HG03025 (cell line): ENCODE measurements around the gene EXOSC10.
"Not testable (repeated sequence)": the region's sequence is repeated elsewhere in the genome, so short reads cannot be mapped to it uniquely, and the experiment has no call there.

Experiments
- ATAC-seq: cut with Tn5 transposase; IDR thresholded peaks from one replicate; pipeline ENCODE4 v1.9.1; 2021; ENCODE audit warnings: mild to moderate bottlenecking, moderate library complexity; ENCODE audit not compliant: unreplicated experiment, low FRiP score

EXOSC10 gene

DNA sequence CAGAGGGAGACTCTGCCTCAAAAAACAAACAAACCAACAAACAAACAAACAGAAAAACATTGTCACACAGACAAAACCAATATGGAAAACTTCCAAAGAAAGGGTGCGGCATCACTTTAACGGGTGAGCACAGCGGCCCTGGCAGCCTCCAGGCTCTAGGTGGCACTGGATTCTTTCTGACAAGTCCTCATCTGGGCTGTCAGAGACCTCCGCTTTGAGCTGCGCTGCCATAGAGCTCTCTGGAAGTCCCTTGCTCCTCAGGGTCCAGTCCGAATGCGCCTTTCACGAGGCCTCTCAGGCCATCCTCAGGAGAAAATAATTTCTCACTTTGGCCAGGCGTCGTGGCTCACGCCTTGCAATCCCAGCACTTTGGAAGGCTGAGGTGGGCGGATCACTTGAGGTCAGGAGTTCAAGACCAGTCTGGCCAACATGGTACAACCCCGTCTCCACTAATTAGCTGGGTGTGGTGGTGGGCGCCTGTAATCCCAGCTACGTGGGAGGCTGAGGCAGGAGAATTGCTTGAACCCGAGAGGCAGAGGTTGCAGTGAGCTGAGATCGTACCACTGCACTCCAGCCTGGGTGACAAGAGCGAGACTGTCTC is 35.6 kb downstream of the EXOSC10 start:
- ATAC-seq: not testable (repeated sequence)

DNA sequence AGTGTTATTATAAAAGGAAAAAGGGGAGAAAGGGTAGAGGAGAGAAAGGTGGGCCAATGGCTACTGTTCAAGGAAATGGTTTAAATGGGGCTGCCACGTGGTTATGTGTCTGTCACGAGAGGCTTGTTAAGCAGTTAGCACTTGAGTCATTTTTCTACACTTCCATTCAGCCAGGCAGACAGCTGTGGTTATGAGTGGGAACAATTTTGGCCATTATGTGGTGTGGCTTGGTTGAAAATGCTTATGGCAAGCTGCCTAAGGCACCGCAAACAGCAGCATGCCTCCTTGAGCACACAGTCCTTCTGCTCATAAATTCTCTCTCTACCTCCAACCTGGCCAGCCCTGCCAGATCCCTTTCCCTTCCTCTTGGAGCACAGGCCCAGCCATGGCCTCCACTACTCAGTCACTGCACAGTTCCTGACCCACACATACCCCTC is 36.7 kb downstream of the EXOSC10 start:
- ATAC-seq: no peak

DNA sequence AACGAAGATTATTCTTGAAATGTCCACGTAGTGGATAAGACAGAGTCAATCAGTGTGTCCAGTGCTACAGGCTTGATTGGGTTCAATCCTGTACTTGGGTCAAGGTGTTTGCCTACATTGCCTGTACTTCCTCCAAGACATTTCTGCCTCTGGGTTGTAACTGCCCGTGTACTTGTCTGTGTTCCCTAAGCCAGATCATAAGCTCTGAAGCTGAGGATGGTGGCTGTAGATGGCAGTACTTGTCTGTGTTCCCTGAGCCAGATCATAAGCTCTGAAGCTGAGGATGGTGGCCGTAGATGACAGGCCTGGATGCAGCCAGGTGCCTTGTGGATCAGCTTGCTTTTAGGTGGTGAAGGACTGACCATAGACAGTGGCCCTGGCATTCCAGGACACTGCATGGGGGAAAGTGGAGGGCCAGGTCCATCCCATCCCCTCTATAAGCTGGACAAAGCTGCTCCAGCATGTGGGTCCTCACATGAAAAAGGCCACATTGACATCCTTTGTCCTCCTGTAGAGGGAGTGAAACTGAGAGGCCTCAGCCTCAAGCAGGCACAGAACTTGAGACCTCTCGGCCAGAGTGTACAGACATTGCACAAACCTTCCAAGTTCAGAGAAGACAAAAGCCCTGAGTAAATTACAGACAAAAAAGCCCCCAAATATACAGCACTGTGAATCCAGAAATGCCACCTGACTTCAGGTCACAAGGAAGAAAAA is 37.9 kb downstream of the EXOSC10 start:
- ATAC-seq: no peak

DNA sequence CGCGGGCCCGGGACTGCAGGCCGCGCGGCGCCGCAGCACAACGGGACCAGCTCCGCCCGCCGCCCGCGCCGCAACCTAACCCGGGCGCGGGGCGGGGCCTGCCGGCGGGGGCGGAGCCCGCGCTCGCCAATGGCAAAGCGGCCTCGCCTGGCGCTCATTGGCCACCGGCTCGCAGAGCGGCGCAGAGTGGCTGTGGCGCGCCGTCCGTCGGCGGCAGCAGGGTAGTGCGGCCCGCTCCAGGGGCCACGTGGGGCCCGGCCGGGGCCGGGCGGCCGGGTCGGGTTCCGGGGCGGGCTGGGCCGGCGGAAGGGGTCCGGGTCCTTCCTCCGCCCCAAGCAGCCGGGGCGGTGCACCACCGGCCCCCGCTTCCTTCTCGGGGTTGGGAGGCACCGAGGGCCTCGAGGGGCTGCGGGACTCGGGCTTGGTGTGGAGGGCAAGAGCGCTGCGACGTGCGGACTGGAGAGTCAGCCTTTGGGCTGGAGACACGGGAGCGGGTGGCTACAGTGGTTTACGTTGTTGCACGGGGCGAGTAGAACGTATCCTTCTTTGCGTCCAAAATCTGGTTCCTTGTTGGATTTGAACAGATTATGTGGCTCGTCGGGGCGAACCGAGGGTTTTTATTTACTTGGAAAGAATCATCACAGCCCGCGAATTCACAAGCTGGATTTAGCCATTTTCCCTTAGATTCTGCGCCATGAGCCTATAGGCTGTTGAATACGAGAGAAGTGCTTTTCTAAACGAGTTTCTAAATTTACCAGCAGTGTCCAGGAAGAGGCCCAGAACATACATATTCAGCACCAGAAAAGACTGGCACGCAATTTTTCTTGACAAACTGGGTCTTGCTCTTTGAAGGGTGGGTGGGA is 39.5 kb downstream of the EXOSC10 start, which contains the start of gene SRM:
Gene SRM, minus strand, starts transcription at position 51 of the 863 bp plus-strand sequence. CDS start 75 bp downstream, outside the sequence.
- ATAC-seq: peak; percentile 60

DNA sequence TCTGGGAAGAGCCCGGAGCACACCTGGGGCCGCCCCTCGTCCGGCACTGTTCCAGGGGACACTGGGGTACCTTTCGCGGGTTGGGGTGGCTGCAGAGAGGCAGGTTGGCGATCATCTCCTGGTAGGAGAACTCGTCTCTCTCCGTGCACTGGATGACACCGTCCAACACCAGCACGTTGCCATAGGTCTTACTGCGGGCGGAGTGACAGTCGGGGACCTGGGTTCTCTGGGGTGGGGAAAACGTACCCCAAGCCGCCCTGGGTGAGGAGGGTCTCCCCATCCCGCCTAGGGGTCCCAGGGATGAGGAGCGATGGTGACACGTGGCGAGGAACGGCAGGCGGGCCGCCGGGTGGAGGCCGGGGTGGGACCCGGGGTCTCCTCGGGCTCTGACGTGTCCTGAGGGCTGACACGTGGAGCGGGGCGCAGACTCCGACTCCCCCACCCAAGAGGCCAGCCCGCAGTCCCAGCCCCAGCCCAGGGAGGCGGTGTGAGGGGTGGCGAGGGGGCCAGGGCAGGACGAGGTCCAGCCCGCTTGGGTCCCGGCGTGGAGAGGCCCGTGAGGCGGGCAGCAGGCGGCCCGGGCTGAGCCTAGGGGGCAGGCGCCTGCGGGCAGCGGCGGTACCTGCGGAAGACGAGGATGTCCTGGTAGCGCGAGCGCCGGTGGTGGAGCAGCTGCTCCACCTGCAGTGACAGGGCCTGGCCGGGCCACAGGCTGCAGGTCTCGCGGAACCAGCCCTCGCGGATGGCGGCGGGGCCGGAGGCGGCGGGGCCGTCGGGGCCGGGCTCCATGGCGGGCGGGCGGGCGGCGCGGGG is 40.3 kb downstream of the EXOSC10 start:
- ATAC-seq: peak; percentile 12

DNA sequence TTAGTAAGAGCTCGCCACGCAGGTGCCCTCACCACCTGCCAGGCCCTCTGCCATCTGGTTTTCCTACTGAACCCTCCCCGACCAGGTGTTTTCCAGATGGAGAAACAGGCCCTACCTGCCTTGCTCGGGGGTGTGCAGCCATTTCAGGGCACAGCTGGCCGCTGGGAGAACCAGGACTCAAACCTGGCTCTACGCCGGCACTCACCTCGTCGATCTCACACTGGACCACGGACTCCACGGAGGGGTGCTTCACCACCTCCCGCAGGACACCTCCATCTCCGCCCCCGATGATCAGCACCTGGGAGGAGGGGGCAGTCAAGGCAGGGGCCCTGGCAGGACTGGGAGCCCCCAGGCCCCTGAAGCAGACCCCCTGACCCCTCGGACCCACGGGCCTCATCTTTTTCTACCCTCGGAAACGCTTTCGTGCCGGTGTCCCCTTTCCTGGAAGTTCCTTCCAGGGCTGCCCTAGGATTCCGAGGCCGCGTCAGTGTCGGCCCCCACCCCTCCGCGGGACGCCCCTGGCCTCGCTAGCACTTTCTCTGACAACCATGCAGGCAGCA is 41.0 kb downstream of the EXOSC10 start:
- ATAC-seq: no peak

DNA sequence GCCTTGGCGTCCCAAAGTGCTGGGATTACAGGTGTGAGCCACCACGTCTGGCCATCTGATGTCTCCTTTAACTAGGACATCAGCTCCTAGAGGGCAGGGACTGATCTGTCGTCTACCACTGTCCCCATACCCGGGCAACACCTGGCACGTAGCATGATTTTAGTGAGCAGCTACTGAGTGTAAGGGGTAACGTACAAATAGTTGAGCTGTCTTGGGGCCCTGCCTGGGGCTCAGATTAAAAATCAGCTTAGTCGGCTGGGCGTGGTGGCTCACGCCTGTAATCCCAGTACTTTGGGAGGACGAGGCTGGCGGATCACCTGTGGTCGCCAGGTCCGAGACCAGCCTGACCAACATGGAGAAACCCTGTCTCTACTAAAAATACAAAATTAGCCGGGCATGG is 41.6 kb downstream of the EXOSC10 start:
- ATAC-seq: no peak

DNA sequence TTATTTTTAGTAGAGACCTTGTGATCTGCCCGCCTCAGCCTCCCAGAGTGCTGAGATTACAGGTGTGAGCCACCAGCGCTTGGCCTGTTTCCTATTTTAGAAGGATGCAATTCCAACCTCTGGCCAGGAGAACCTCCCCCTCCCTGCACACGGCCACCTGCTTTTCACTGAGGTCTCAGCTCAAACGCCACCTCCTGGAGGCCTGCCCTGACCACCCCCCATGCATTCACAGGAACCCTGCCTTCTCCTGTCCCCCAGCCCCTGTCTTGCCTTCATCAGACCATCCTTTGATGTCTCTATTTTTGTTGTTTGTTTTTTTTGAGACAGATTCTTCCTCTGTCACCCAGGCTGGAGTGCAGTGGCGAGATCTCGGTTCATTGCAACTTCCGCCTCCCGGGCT is 42.2 kb downstream of the EXOSC10 start:
- ATAC-seq: no peak

DNA sequence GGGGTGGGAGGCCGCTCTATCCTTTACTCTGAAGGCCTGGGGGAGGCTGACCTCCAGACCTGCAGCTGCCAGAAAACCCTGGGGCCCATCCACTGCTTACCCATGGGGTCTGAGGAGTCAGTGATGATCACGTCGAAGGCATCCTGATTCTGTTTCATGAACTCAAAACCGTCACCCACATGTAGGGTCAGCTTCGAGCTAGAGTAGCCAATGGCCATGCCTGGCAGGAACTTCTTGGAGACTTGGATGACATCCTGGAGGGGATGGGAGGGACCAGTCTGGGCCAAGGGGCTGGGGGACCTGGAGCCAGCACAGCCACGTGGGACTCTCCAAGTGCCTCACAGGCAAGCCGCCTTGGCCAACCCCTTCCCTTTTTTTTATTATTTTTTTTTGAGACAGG is 43.2 kb downstream of the EXOSC10 start:
- no peak for ATAC-seq

DNA sequence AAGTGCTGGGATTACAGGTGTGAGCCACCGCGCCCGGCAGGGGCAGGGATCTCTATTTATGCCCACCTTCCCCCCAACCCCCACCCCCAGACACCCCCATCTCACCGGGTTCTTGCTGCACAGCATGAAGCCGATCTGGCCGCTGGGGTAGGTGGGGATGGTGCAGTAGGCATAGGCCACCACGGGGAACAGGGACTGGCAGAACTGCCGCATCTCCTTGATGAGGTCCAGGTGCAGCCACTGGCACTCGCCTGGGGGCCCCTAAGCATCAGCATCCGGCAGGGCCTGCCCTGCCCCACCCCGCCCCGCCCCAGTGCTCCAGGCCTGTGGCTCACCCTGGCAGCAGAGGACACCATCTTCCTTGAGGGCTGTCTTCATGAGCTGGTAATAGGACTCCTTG is 44.0 kb downstream of the EXOSC10 start:
- no peak for ATAC-seq

DNA sequence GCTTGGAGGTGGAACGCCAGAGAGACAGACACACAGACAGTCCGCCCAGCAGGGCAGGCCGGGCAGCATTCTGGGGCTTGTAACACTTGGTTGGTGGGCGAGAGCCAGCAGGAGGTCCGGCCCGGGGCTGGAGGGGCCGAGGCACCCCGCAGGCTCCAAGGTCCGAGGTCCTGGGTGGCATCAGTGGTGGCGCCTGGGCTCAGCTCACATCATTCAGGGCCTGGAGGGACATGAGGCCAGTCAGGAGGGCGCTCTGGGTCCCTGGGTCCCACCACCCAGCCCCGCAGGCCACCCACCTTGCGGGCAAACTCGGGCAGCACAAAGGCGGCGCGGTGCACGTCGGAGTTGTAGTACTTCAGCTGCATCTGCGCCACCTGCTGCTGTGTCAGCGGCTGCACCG is 45.0 kb downstream of the EXOSC10 start:
- no peak for ATAC-seq

DNA sequence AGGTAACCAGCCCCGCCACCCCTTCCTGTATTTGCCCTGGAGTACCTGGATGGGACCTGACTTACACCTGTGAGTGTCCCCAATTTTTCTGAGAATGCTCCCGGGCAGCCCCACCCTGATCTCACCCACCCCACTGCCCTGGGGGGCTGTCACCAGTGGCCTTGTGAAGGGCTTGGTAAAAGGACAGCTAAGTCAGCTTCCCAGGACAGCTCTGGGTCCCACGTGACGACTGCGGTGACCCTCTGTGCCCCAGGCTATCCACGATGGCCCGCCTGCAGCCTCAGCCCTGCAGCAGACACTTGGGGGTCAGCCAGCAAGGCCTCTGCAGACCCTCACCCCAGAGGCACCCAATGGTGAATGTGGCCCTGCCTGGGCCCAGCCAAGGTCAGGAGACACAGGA is 45.5 kb downstream of the EXOSC10 start:
- no peak for ATAC-seq

DNA sequence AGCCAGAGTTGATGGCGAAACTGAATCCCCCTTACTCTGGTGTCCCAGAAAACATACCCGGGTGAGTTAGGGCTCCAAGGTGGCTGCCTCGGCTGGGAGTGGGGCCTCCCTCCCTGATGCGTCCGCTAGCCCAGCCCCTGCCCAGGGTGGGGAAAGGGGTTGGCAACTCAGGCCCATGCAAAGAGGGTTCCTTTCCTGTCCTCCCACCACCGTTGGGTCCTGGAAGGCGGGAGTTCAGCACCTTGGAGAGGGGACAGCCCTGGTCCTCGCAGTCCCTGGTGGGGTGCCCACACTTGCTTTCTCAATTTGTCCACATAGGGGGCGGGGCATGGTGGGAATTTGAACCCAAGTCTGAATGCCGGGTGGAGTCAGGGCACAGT is 45.9 kb downstream of the EXOSC10 start:
- ATAC-seq: no peak

DNA sequence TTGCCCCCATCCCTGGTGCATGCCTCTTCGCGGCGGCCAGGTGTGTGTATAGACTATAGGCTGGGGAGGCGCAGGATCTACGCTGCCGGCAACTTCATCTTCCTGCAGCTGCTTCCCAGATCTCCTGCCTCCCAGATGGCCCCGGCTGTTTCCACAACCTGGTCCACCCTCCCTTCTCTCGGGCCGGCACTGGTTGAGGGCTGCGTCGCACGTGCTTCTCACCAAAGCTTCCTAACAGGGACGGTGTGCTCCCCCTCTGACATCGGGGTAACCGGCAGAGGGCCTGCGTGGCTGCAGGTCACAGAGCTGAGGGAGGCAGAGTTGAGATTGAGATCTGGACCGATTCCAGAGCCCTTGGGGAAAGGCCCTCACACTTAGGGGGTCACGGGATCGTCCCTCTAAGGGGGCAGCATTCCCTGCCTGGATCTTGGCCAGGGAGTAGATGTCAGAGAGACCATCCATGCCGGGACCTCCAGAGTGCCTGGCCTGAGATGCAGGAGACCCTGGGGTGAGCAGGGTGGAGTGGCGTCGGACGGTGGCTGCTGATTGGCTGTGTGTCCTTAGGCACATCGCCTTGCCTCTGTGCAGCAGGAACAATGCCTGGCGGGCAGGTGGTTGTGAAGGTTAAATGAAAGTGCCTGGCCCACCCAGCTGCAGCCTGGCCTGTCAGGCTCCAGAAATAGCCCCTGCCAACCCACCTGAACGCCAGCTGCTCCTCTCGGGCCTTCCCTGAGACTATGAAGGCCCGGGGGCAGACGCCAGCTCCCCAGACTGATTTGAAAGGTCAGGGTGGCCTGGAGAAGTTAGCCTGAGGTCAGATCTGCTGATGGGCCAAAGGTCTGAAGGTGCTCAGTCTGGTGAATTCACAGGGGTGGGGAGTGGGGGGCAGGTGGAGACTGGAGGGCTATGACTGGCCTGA is 46.6 kb downstream of the EXOSC10 start:
- ATAC-seq: no peak

DNA sequence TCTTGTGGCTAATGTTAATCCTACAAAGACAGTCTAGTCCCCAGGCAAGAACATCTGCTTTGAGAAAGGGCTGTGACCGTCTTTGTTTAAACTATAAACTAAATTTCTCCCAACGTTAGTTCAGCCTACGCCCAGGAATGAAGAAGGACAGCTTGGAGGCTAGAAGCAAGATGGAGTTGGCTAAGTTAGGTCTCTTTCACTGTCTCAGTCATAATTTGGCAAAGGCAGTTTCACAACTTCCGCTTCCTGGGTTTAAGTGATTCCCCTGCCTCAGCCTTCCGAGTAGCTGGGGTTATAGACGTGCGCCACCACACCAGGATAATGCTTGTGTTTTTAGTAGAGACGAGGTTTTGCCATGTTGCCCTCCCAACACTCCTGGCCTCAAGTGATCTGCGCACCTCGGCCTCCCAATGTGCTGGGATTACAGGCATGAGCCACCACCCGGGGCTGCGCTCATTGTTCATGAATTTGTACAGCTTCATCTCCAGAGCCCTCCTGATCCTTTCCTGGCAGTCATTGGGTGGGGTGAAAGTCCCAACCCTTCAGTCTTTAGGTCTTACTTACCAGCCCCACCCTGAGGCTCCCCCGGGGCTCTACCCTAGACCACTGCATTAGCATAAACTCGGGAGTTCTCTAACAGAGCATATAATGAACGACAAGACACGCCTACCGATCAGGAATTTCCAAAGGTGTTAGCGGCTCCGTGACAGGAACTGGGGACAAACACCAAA is 47.7 kb downstream of the EXOSC10 start:
- no peak for ATAC-seq

DNA sequence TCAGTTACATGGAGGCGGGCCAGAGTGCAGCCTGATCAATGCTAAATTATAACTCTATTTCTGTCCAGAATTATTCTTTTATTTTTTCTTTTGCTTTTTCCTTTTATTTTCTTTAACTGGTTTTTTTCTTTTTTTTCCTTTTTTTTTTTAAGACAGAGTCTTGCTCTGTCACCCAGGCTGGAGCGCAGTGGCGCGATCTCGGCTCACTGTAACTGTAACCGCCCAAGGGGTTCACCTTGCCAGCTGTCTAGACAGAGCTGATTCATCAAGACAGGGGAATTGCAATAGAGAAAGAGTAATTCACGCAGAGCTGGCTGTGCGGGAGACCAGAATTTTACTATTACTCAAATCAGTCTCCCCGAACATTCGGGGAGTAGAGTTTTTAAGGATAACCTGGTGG is 48.5 kb downstream of the EXOSC10 start:
- not testable (repeated sequence) for ATAC-seq

DNA sequence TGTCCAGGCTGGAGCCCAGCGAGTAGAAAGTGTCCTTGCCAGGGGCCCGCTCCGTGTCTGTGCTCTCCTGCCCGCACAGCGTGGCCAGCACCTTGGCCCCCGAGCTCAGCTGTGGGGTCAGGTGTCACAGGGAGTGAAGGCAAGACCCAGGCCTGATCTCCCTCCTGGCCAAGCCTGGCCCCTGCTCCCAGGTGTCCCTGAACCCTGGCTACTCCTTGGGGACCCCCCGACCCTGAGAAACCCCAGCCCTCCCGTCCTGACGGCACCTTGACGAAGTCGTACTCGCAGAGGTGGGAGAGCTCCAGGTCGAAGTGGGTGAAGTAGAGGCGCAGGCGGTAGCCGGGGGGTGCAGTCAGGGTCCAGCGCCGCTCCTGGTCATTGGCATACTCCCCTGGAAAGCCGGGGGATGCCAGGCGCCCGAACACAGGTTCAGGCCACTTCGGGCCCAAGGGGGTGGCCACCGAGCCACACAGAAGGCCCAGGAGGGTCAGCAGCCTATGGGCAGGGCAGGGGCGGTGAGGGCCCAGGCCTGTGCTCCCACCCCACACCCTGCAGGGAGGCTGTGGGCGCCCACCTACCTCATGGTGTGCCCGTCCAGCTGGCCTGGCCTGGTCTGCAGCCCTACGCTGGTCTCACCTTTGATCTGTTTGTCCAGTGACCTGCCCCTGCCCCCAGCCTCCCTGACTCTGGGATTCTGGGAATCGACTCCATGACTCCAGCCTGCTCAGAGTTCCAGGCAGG is 52.9 kb downstream of the EXOSC10 start, which contains the start of gene MASP2:
Gene MASP2, minus strand, starts transcription at position 615 of the 741 bp plus-strand sequence. Its CDS starts 32 bp downstream, at position 583.
- ATAC-seq: no peak

DNA sequence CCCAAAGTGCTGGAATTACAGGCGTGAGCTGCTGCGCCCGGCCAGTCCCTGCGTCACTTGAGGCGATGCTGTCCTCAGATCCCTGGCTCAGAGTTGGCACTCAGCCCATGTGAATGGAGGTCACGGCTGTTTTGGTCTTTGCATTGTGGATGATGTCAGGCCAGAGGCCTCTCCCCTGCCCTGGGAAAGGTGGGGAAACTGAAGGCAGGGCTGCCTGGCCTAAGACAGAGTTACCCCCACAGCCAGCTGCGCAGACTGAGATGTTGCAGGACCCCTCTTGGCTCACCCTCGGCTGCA is 53.5 kb downstream of the EXOSC10 start:
- ATAC-seq: no peak
